Psoas muscle (tissue), 8 donors: ENCODE results near the gene MAGI1. TPM values are rescaled to one million over a fixed set of nuclear protein-coding genes. Genes with fewer than 3 reads are reported as not detected.

Source experiments
- ATAC-seq, 4 donors: fragments of 200-7000 bp; cut with Tn5 transposase; one replicate each; pipeline ENCODE4 v1.9.1; 2020; ENCODE audit warnings: moderate library complexity in 3 of 4, mild to moderate bottlenecking in 2 of 4
- DNase-seq, 2 donors: peaks; one replicate each; pipeline ENCODE4 v3.0.0-alpha.2; 2020
- H3K27ac ChIP-seq: fragments of 200-600 bp; one replicate; pipeline ENCODE4 v1.8.0; 2022
- H3K27me3 ChIP-seq, 3 donors: fragments of 200-600 bp in 1 of 3; one replicate each; pipeline versions ENCODE4 v1.6.1 to v1.8.0; 2013 to 2022; ENCODE audit warnings: low read length in 2 of 3, mild to moderate bottlenecking in 2 of 3, moderate library complexity in 1 of 3; ENCODE audit not compliant: insufficient read depth in 3 of 3
- H3K36me3 ChIP-seq, 2 donors: fragments of 200-600 bp in 1 of 2; one replicate each; pipeline versions ENCODE4 v1.6.1 to v1.8.0; 2013 to 2022; ENCODE audit warnings: low read depth in 1 of 2, mild to moderate bottlenecking in 1 of 2, moderate library complexity in 1 of 2; ENCODE audit not compliant: insufficient read depth in 1 of 2
- H3K4me1 ChIP-seq: fragments of 200-600 bp; one replicate; pipeline ENCODE4 v1.8.0; 2022
- H3K4me3 ChIP-seq: fragments of 200-600 bp; one replicate; pipeline ENCODE4 v1.8.0; 2022; ENCODE audit warnings: mild to moderate bottlenecking
- H3K9me3 ChIP-seq: fragments of 200-600 bp; one replicate; pipeline ENCODE4 v1.8.0; 2022
- WGBS, 3 donors: extraction: QIAGEN DNeasy Blood & Tissue Kit; methylation state at CpG; one replicate each; pipeline versions ENCODE4 v1.1.6 to v1.1.7; 2013; 5-methylcytosine and 5-hydroxymethylcytosine counted together
- intact Hi-C, 2 donors: fragments of 100-400 bp; cut with DNase I; formaldehyde crosslinking; loops; one replicate each; pipeline versions ENCODE4 v1.11.0 to v1.14.2; 2022
- polyA plus RNA-seq, 3 donors: library from polyadenylated mRNA; stranded (reverse); fragments of 200-250 nt; gene quantifications; one replicate each; pipeline ENCODE4 v1.2.3, GENCODE V29; 2013
- total RNA-seq, 4 donors: library from RNA; stranded (reverse); fragmentation: NEBNext Ultra II Directional in 2 of 4; extraction: Animal tissue kit (Norgen Biotek cat#: 25700) in 2 of 4; gene quantifications; one replicate each; pipeline versions ENCODE4 v1.2.1 to v1.2.4, GENCODE V29; 2021 to 2023
- TF ChIP-seq, protein P1 (sequence below): fragments of 200-600 bp; IDR thresholded peaks from one replicate; pipeline ENCODE4 v1.8.0; 2022; ENCODE audit warnings: antibody characterized with exemption
- donor health status: healthy with polysubstance abuse.
- donor health status: DM: no; HTN: no; CAD: no; lungs with moderate emphysema.
- donor health status: Bipolar disorder and iron deficiency.
- donor health status: healthy.
- donor health status: DM: yes; HTN: yes; CAD: no.
- donor health status: DM: no; HTN: no; CAD: no.
- donor health status: DM: no; HTN: no; CAD: no.
- donor health status: DM: yes; HTN: yes; CAD: no.

Gene MAGI1
- total and polyA plus RNA-seq, 7 donors: 4.5 to 8.1 (median 6.3) TPM

DNA sequence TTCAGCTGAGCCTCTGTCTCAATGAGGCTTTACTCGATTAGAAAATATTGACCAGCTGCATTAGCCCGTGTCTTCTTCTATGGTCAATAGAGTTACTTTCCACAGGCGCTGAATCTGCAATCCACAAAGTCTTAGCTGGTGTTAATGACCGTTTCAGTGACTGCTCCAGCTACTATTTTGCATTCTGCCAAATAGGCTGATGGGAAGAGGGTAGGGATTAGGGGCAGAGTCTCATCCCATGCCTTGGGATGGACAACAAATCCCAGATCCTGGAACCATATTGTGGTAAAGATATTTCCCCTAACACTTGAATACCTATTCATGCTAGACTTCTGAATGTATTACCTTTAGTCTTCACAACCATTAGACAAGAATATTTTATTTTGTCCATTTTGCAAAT lies 29.5 kb upstream of the MAGI1 start:
- no peaks in the 10 kb centered on the region for H3K36me3 ChIP-seq
- TF ChIP-seq, protein P1, sequence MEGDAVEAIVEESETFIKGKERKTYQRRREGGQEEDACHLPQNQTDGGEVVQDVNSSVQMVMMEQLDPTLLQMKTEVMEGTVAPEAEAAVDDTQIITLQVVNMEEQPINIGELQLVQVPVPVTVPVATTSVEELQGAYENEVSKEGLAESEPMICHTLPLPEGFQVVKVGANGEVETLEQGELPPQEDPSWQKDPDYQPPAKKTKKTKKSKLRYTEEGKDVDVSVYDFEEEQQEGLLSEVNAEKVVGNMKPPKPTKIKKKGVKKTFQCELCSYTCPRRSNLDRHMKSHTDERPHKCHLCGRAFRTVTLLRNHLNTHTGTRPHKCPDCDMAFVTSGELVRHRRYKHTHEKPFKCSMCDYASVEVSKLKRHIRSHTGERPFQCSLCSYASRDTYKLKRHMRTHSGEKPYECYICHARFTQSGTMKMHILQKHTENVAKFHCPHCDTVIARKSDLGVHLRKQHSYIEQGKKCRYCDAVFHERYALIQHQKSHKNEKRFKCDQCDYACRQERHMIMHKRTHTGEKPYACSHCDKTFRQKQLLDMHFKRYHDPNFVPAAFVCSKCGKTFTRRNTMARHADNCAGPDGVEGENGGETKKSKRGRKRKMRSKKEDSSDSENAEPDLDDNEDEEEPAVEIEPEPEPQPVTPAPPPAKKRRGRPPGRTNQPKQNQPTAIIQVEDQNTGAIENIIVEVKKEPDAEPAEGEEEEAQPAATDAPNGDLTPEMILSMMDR: no peak
- WGBS, 3 donors: 80 to 92% (median 84%) methylated on average over 4 of the region's 4 CpGs
- DNase-seq (no peak), ATAC-seq (no peak)
- H3K27me3 ChIP-seq: no peaks in the 10 kb centered on the region
- H3K4me1 ChIP-seq: no peaks in the 10 kb centered on the region
- peaks cover 5% of the 10 kb centered on the region for H3K9me3 ChIP-seq
- H3K4me3 ChIP-seq: no peak overlapping the region
- intact Hi-C loops: no loop called here
- no peak overlapping the region for H3K27ac ChIP-seq

DNA sequence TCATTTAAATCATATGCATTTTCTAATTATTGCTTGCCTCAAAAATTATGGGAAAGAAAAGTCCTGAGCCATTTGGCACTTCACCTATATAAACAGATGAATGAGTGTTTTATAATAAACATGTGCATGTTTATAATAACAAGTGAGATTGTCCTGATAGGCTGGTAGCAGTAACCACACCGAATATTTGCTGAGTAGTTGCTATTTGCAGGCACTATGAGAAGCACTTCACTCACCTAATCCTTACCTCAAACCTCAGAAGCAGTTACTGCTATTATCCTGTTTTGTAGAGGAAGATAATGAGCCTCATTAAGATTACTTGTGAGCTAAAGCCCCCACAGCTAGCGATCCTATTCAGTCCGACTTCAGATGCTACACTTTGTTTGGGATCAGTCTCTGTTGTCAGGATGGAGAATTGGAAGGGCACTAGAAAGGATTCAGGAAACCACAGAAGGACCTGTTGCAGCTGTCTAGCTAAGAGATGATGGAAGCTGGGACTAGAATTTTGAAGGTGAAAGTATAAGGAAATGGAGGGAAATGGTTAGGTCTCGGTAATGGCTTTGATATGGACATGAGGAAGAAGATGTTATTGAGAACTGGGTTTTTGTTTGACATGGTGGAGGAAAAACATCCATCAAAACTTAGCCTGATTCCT lies 28.4 kb upstream of the MAGI1 start:
- Histone ChIP-seq H3K9me3 (peaks cover 5% of the 10 kb centered on the region), H3K27ac (no peak overlapping the region), H3K36me3 (no peaks in the 10 kb centered on the region), H3K4me1 (no peaks in the 10 kb centered on the region), H3K4me3 (no peak overlapping the region), H3K27me3 (no peaks in the 10 kb centered on the region)
- 79 to 81% (median 80%) methylated on average over 4 of the region's 4 CpGs for WGBS, 3 donors
- ATAC-seq: no peak
- intact Hi-C loops: loop anchor here in 1 of 2 donors (2.0 kb wide), 1 partner anchor 68 kb away; no protein-coding TSS in a partner anchor
- DNase-seq: no peak
- TF ChIP-seq, protein P1: no peak

DNA sequence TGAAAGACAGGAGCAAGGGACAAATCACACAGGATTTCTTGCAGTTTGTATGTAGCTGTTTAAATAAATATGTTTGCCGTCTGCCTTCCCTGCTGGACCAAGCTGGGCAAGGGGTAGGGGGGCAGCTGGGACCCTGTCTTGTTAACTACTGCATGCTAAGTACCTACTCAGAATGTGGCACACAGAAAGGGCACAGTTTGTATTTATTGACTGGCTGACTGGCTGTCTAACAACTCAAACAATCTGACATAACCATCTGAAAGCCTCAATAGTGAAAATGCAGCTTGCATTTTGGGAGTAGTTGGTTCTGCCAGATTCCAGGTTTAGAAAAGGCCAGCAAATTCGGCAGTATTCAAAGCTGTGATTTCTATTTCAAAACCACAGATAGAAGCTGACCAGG lies 16.6 kb upstream of the MAGI1 start:
- Histone ChIP-seq H3K4me3 (no peak overlapping the region), H3K9me3 (no peaks in the 10 kb centered on the region), H3K27ac (no peak overlapping the region), H3K36me3 (no peaks in the 10 kb centered on the region), H3K4me1 (no peaks in the 10 kb centered on the region), H3K27me3 (no peaks in the 10 kb centered on the region)
- WGBS, 3 donors: 58 to 78% (median 68%) methylated on average over 2 of the region's 2 CpGs
- intact Hi-C loops: no loop called here
- TF ChIP-seq, protein P1: no peak
- ATAC-seq (no peak), DNase-seq (no peak)

DNA sequence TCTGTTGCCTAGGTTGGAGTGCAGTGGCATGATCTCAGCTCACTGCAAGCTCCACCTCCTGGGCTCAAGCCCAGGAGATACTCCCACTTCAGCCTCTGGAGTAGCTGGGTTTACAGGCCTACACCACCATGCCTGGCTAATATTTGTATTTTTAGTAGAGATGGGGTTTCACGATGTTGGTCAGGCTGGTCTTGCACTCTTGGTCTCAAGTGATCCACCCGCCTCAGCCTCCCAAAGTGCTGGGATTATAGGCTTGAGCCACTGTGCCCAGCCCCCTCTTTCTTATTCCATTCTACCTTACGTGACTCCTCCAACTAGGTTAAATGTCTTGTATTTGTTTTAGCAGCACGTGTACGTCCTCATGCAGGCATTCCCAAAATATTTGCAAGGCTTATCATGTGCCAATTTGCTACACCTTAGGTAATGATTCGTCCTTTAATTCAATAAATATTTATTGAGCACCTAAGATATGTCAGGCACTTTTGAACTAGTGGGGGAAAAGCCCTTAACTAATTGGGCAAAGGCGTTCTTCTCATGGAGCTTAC lies 14.9 kb upstream of the MAGI1 start:
- no peaks in the 10 kb centered on the region for H3K4me1 ChIP-seq
- H3K9me3 ChIP-seq: no peaks in the 10 kb centered on the region
- H3K36me3 ChIP-seq: no peaks in the 10 kb centered on the region
- H3K27ac ChIP-seq: no peak overlapping the region
- intact Hi-C loops: no loop called here
- H3K4me3 ChIP-seq: no peak overlapping the region
- ATAC-seq: peak in 1 of 4 donors; percentile 48
- DNase-seq: no peak
- TF ChIP-seq, protein P1: no peak
- no peaks in the 10 kb centered on the region for H3K27me3 ChIP-seq
- 54 to 68% (median 57%) methylated on average over 7 of the region's 7 CpGs for WGBS, 3 donors
